ENCODE results near the gene ADSS2. TPM values are rescaled to one million over a fixed set of nuclear protein-coding genes. Genes with fewer than 3 reads are reported as not detected.

ADSS2 gene
- total RNA-seq, 1 experiment from 2014 or later: 46.2 TPM

GRCh38 chr1:244409701-244410100 lies 42.0 kb downstream of the ADSS2 start:
- POLR2A ChIA-PET: no interaction called here
- no peaks in the 10 kb centered on the region for H4K20me1 ChIP-seq (ENCODE audit: insufficient read depth)
- H3K4me1 ChIP-seq (ENCODE audit: control insufficient read depth in 1 of 2, insufficient read depth in 2 of 2, low read length in 2 of 2): no peaks in the 10 kb centered on the region
- H3K9me3 ChIP-seq (ENCODE audit: control insufficient read depth in 1 of 2, insufficient read depth in 1 of 2, low read depth in 1 of 2, low read length in 2 of 2): no peaks in the 10 kb centered on the region
- ATAC-seq (no peak), DNase-seq (ENCODE audit: low read depth, low spot score) (no peak)
- no peak overlapping the region for H2AFZ ChIP-seq (ENCODE audit: low read depth, low read length, poor library complexity, severe bottlenecking)
- no peak overlapping the region for H3K4me2 ChIP-seq (ENCODE audit: low read length)
- TF ChIP-seq CBX3 (IDR thresholded peaks at IDR 0.05; ENCODE audit: low read depth) (no peak), EZH2phosphoT487 (IDR thresholded peaks at IDR 0.05; ENCODE audit: borderline replicate concordance) (no peak), FOSL1 (IDR thresholded peaks at IDR 0.05; ENCODE audit: low read depth) (no peak), ZBTB33 (IDR thresholded peaks at IDR 0.05; ENCODE audit: extremely low read depth, insufficient replicate concordance, low read length) (no peak), RAD21 (IDR thresholded peaks at IDR 0.05; ENCODE audit: low read depth) (no peak), EGR1 (IDR thresholded peaks at IDR 0.05; ENCODE audit: low read depth) (no peak), JUND (IDR thresholded peaks at IDR 0.05) (no peak), TCF7L2 (IDR thresholded peaks at IDR 0.05; ENCODE audit: borderline replicate concordance, extremely low read depth, insufficient read depth, insufficient read length) (no peak), POLR2AphosphoS5 (IDR thresholded peaks at IDR 0.05; ENCODE audit: low read depth, low read length) (no peak), SIN3A (IDR thresholded peaks at IDR 0.05; ENCODE audit: low read depth) (no peak), REST (IDR thresholded peaks at IDR 0.05; ENCODE audit: low read depth) (no peak), SP1 (IDR thresholded peaks at IDR 0.05; ENCODE audit: low read depth) (no peak), SRF (IDR thresholded peaks at IDR 0.05; ENCODE audit: low read depth) (no peak), YY1 (IDR thresholded peaks at IDR 0.05; ENCODE audit: extremely low read depth, insufficient replicate concordance, low read depth, low read length) (no peak)
- TF ChIP-seq, protein P1, sequence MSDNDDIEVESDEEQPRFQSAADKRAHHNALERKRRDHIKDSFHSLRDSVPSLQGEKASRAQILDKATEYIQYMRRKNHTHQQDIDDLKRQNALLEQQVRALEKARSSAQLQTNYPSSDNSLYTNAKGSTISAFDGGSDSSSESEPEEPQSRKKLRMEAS (IDR thresholded peaks at IDR 0.05): no peak
- TF ChIP-seq, protein P2, sequence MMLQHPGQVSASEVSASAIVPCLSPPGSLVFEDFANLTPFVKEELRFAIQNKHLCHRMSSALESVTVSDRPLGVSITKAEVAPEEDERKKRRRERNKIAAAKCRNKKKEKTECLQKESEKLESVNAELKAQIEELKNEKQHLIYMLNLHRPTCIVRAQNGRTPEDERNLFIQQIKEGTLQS (IDR thresholded peaks at IDR 0.05): no peak
- no peaks in the 10 kb centered on the region for H3K9me2 ChIP-seq (ENCODE audit: insufficient read depth)
- H3K36me3 ChIP-seq (ENCODE audit: control insufficient read depth in 1 of 2, insufficient read depth in 2 of 2, low read length in 2 of 2): peaks cover 4 to 25% of the 10 kb centered on the region in 2 experiments; a peak in 3 of 4 replicates
- no peaks in the 10 kb centered on the region for H3K27me3 ChIP-seq (ENCODE audit: insufficient read depth, low read length)
- CTCF ChIA-PET: no interaction called here
- H3K27ac ChIP-seq (ENCODE audit: low read depth, low read length): no peak overlapping the region
- no peaks in the 10 kb centered on the region for H3K79me2 ChIP-seq (ENCODE audit: insufficient read depth, low read length)
- RAD21 ChIA-PET (ENCODE audit: low non-redundant PET in 1 of 2, low total read pairs in 2 of 2, uncharacterized antibody in 2 of 2, unreplicated experiment in 2 of 2): no interaction called here
- H3K4me3 ChIP-seq (replicated peaks in 1 of 2; ENCODE audit: low read depth in 1 of 2, low read length in 2 of 2): no peak overlapping the region
- intact Hi-C loops (cut with micrococcal nuclease): no loop called here
- no peak overlapping the region for H3K9ac ChIP-seq (ENCODE audit: low read length)
- no TSS peak for BruUV-seq (replicated peaks)

Data from HCT116 (cell line).